Prostate gland (tissue), 2 donors: ENCODE data around the gene GALNT14. TPM values are rescaled to one million over a fixed set of nuclear protein-coding genes. Genes with fewer than 3 reads are reported as not detected.

Source experiments
- DNase-seq: peaks from one replicate; pipeline ENCODE4 v3.0.0-alpha.2; 2019; ENCODE audit warnings: low spot score
- H3K27ac ChIP-seq, 2 donors: fragments of 200-600 bp; sonication (generic); 2 replicates each; pipeline ENCODE4 v1.5.1; 2017 to 2019
- H3K27me3 ChIP-seq: fragments of 200-600 bp; sonication (generic); replicated peaks from 2 replicates; pipeline ENCODE4 v1.5.1; 2019; ENCODE audit not compliant: insufficient read depth
- H3K36me3 ChIP-seq, 2 donors: fragments of 200-600 bp; sonication (generic); 1 replicate in 1 of 2; 2 replicates in 1 of 2; pipeline versions ENCODE4 v1.5.1 to v1.8.1; 2017 to 2019
- H3K4me1 ChIP-seq: fragments of 200-600 bp; sonication (generic); replicated peaks from 2 replicates; pipeline ENCODE4 v1.5.1; 2019
- H3K4me3 ChIP-seq, 2 donors: fragments of 200-600 bp; sonication (generic); 2 replicates each; pipeline ENCODE4 v1.5.1; 2017 to 2019
- H3K9me3 ChIP-seq: fragments of 200-600 bp; sonication (generic); 2 replicates; pipeline ENCODE4 v1.5.1; 2017
- POLR2A ChIP-seq: fragments of 450-650 bp; IDR thresholded peaks from one replicate; pipeline ENCODE4 v1.6.1; 2016; ENCODE audit warnings: antibody characterized with exemption, mild to moderate bottlenecking
- POLR2AphosphoS5 ChIP-seq: sonication (generic); formaldehyde crosslinking; IDR thresholded peaks from one replicate; pipeline ENCODE4 v1.6.1; 2017; ENCODE audit warnings: antibody characterized with exemption
- WGBS: methylation state at CpG from one replicate; pipeline ENCODE4 v1.1.5; 2018; 5-methylcytosine and 5-hydroxymethylcytosine counted together
- intact Hi-C: fragments of 100-400 bp; cut with DNase I; formaldehyde crosslinking; loops from one replicate; pipeline ENCODE4 v1.14.2; 2022
- total RNA-seq, 2 donors: library from RNA; depleted of rRNA; stranded (reverse); fragments of >200 nt; gene quantifications; one replicate each; pipeline ENCODE4 v1.1.0, GENCODE V29; 2016
- TF ChIP-seq, protein P1 (sequence below), 4 experiments: fragments of 200-600 bp in 2 of 4; fragments of 450-650 bp in 2 of 4; sonication (generic) in 2 of 4; IDR thresholded peaks; 1 replicate in 3 of 4; 2 replicates in 1 of 4; pipeline ENCODE4 v1.5.1; 2016 to 2019; ENCODE audit warnings: antibody characterized with exemption in 4 of 4, mild to moderate bottlenecking in 2 of 4, moderate library complexity in 2 of 4

Gene GALNT14
- total RNA-seq, 2 donors from 2014 or later, result 0.59 to 15.5 TPM

DNA sequence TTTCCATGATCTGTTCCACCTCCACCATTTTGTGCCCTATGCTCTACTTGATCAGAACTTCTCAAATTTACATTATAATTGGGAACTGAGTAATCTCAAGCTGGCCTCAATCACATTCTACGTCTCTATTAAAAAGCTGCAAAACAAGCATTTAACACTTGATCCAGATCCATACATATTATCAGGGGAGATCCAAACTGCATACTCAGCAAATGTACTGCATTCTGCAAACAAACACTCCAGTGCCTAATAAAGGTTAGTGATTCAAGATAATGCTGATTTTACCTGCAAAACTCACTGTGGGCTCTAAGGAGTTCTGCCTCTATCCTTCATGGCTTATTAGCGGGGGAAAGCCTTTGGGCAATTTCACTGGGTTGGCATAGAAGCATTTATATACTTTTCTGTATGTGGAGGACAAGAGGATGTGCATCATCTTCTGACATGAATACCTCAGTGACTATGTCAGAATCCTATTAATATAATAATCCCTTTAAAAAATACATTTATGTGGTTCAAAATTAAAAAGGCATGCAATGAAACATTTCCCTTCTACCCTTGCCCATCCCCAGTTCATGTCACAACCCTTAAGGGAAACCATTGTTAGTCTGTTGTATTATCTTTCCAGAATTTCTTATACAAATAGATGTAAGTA lies 40.2 kb downstream of the GALNT14 start:
- Histone ChIP-seq H3K9me3 (no peaks in the 10 kb centered on the region), H3K4me1 (no peaks in the 10 kb centered on the region), H3K27me3 (no peaks in the 10 kb centered on the region), H3K4me3 (no peak overlapping the region), H3K36me3 (no peaks in the 10 kb centered on the region), H3K27ac (no peak overlapping the region)
- intact Hi-C loops, result no loop called here
- TF ChIP-seq POLR2A, result no peak
- TF ChIP-seq POLR2AphosphoS5, result no peak
- TF ChIP-seq, protein P1, sequence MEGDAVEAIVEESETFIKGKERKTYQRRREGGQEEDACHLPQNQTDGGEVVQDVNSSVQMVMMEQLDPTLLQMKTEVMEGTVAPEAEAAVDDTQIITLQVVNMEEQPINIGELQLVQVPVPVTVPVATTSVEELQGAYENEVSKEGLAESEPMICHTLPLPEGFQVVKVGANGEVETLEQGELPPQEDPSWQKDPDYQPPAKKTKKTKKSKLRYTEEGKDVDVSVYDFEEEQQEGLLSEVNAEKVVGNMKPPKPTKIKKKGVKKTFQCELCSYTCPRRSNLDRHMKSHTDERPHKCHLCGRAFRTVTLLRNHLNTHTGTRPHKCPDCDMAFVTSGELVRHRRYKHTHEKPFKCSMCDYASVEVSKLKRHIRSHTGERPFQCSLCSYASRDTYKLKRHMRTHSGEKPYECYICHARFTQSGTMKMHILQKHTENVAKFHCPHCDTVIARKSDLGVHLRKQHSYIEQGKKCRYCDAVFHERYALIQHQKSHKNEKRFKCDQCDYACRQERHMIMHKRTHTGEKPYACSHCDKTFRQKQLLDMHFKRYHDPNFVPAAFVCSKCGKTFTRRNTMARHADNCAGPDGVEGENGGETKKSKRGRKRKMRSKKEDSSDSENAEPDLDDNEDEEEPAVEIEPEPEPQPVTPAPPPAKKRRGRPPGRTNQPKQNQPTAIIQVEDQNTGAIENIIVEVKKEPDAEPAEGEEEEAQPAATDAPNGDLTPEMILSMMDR (IDR thresholded peaks at IDR 0.05), result no peak
- DNase-seq, result no peak
- 62% methylated on average over 2 of the region's 2 CpGs for WGBS

DNA sequence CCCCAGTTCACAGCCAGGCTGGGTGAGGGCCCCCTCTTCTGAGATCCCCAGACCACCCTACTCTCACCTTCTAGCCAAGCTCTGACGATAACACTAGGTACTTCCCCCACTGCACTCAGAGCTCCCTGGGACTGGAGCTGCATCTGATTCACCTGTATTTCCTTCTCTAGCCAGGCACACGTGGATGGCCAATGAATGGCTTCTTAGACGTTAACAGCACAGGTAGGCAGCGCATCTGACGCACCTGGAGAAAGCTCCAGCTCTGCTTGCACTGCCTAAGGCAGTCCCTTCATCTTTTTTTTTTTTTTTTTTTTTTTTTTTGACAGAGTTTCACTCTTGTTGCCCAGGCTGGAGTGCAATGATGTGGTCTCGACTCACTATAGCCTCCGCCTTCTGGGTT lies 48.1 kb downstream of the GALNT14 start:
- Histone ChIP-seq H3K4me1 (no peaks in the 10 kb centered on the region), H3K27ac (no peak overlapping the region), H3K9me3 (no peaks in the 10 kb centered on the region), H3K4me3 (no peak overlapping the region), H3K27me3 (no peaks in the 10 kb centered on the region), H3K36me3 (no peaks in the 10 kb centered on the region)
- TF ChIP-seq, protein P1 (IDR thresholded peaks at IDR 0.05), result no peak
- TF ChIP-seq POLR2A (no peak), POLR2AphosphoS5 (no peak)
- WGBS, result 81% methylated on average over 7 of the region's 7 CpGs
- intact Hi-C loops, result no loop called here
- no peak for DNase-seq

DNA sequence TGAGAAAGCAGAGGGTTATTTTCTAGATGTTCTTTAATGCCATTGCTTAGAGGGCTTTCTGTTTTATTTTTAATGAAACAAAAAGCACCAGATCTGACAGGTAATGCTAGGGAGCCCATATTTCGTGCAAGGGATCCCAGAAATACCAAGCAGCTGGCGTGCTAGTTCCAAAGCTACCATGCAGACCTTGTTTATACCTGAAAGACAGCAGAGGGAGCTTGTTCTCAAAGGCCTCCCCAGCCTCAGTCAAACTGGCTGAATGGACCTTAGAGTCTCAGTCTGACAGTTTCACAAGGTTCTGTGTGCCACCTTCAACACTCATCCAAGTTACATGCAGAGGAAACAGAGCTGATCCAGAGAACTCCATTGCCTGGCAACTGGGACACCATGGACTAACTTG lies 48.6 kb downstream of the GALNT14 start:
- Histone ChIP-seq H3K9me3 (no peaks in the 10 kb centered on the region), H3K4me1 (no peaks in the 10 kb centered on the region), H3K27me3 (no peaks in the 10 kb centered on the region), H3K36me3 (no peaks in the 10 kb centered on the region), H3K27ac (no peak overlapping the region), H3K4me3 (no peak overlapping the region)
- TF ChIP-seq POLR2A (no peak), POLR2AphosphoS5 (no peak)
- TF ChIP-seq, protein P1 (IDR thresholded peaks at IDR 0.05), result no peak
- intact Hi-C loops, result no loop called here
- no peak for DNase-seq
- 87% methylated on average over 2 of the region's 2 CpGs for WGBS

DNA sequence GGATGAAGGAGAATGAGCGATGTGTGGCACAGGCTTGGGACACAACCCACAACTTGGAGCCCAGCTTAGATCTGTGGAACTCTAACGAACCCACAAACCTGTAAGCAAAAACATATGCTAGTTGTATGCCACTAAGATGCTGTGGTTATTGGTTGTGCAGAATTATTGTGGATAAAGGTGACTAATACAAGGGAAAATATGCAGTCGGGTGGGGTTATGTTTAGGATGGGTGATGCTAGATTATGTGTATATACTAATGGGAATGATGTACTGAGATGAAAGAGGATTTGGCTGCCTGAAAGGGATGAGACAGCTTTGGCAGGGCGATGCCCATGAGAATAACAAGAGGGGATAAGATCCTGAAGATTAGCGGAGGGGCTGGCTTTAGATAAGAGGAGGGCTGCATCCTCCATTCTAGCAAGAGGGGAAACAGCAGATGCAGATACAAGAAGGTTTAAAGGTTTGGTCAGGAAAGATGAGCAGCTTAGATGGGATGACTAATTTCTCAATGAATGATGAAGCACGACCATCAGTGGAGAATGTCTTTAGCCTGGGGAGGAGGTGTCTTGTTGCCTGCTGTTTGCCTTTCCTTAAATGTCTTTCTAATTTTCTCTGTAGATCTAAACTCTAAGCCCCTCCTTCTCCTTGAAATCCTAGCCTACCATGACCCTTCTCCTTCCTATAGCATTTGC lies 49.6 kb downstream of the GALNT14 start:
- WGBS, result 83% methylated on average over 6 of the region's 6 CpGs
- Histone ChIP-seq H3K27me3 (no peaks in the 10 kb centered on the region), H3K4me1 (no peaks in the 10 kb centered on the region), H3K9me3 (no peaks in the 10 kb centered on the region), H3K27ac (no peak overlapping the region), H3K36me3 (no peaks in the 10 kb centered on the region), H3K4me3 (no peak overlapping the region)
- DNase-seq, result no peak
- intact Hi-C loops, result no loop called here
- TF ChIP-seq, protein P1 (IDR thresholded peaks at IDR 0.05), result no peak
- TF ChIP-seq POLR2AphosphoS5, result no peak

DNA sequence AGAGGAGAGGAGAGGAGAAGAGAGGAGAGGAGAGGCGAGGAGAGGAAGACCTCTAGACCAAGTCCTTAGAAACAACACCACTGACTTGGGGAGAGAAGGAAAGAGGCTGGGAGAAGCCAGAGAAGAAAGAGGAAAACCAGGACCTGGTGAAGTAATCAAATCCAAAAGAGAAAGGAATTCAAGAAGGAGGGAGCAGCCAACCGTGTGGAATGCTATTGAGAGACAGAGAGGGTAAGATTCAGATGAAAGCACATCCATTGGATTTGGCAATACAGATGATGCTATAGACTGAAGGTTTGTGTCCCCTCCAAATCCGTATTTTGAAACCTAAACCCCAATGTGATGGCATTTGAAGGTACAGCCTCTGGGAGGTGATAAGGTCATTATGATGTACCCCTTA lies 50.7 kb downstream of the GALNT14 start:
- no peaks in the 10 kb centered on the region for H3K36me3 ChIP-seq
- H3K9me3 ChIP-seq, result no peaks in the 10 kb centered on the region
- intact Hi-C loops, result no loop called here
- H3K27ac ChIP-seq, result no peak overlapping the region
- no peak overlapping the region for H3K4me3 ChIP-seq
- no peak for TF ChIP-seq POLR2AphosphoS5
- H3K27me3 ChIP-seq, result no peaks in the 10 kb centered on the region
- no peaks in the 10 kb centered on the region for H3K4me1 ChIP-seq
- no peak for DNase-seq
- 75% methylated on average over 3 of the region's 3 CpGs for WGBS
